Esophagus muscularis mucosa (tissue), 4 donors: Measurements from ENCODE around the gene GSTM5. TPM values are rescaled to one million over a fixed set of nuclear protein-coding genes. Genes with fewer than 3 reads are reported as not detected.
"Not testable (repeated sequence)": the region's sequence is repeated elsewhere in the genome, so short reads cannot be mapped to it uniquely, and the experiment has no call there.

Experiments
- DNase-seq: peaks from one replicate; pipeline ENCODE4 v3.0.0-alpha.2; 2017; ENCODE audit errors: extremely low spot score
- H3K27ac ChIP-seq, 4 donors: fragments of 200-600 bp; sonication (generic); replicated peaks in 1 of 4; 1 replicate in 3 of 4; 2 replicates in 1 of 4; pipeline ENCODE4 v1.5.1; 2016 to 2019; ENCODE audit warnings: mild to moderate bottlenecking in 1 of 4
- H3K27me3 ChIP-seq, 4 donors: fragments of 200-600 bp; sonication (generic); one replicate each; pipeline versions ENCODE4 v1.5.1 to v1.6.0; 2016 to 2019
- H3K36me3 ChIP-seq, 4 donors: fragments of 200-600 bp; sonication (generic); one replicate each; pipeline ENCODE4 v1.5.1; 2016 to 2019
- H3K4me1 ChIP-seq, 4 donors: fragments of 200-600 bp; sonication (generic); one replicate each; pipeline ENCODE4 v1.5.1; 2016 to 2019
- H3K4me3 ChIP-seq, 4 donors: fragments of 200-600 bp; sonication (generic); 1 replicate in 2 of 4; 2 replicates in 2 of 4; pipeline ENCODE4 v1.5.1; 2016 to 2019; ENCODE audit warnings: mild to moderate bottlenecking in 4 of 4, moderate library complexity in 1 of 4
- H3K9me3 ChIP-seq, 4 donors: fragments of 200-600 bp; sonication (generic); 1 replicate in 3 of 4; 2 replicates in 1 of 4; pipeline ENCODE4 v1.5.1; 2016 to 2019
- EP300 ChIP-seq: sonication (generic); formaldehyde crosslinking; IDR thresholded peaks from one replicate; pipeline ENCODE4 v1.6.1; 2017; ENCODE audit warnings: antibody characterized with exemption
- POLR2A ChIP-seq: fragments of 450-650 bp; IDR thresholded peaks from one replicate; pipeline ENCODE4 v1.6.1; 2017; ENCODE audit warnings: antibody characterized with exemption, moderate library complexity, mild to moderate bottlenecking, low read depth
- POLR2AphosphoS5 ChIP-seq, 2 donors: sonication (generic); formaldehyde crosslinking; IDR thresholded peaks; one replicate each; pipeline ENCODE4 v1.6.1; 2017; ENCODE audit warnings: antibody characterized with exemption in 2 of 2
- WGBS: methylation state at CpG from one replicate; pipeline ENCODE4 v1.1.5; 2018; 5-methylcytosine and 5-hydroxymethylcytosine counted together
- intact Hi-C: fragments of 100-400 bp; cut with DNase I; formaldehyde crosslinking; loops from one replicate; pipeline ENCODE4 v1.15.1; 2023
- total RNA-seq, 4 donors: library from RNA; depleted of rRNA; stranded (reverse); fragments of >200 nt; gene quantifications; one replicate each; pipeline versions ENCODE4 v1.1.0 to v1.2.1, GENCODE V29; 2016
- TF ChIP-seq, protein P1 (sequence below), 3 experiments: fragments of 200-600 bp in 2 of 3; fragments of 450-650 bp in 1 of 3; sonication (generic) in 2 of 3; IDR thresholded peaks; one replicate each; pipeline ENCODE4 v1.5.1; 2017 to 2019; ENCODE audit warnings: antibody characterized with exemption in 3 of 3, mild to moderate bottlenecking in 2 of 3, moderate library complexity in 1 of 3

GSTM5 gene
- total RNA-seq, 4 donors from 2014 or later = 4.2 to 7.6 (median 6.0) TPM

DNA sequence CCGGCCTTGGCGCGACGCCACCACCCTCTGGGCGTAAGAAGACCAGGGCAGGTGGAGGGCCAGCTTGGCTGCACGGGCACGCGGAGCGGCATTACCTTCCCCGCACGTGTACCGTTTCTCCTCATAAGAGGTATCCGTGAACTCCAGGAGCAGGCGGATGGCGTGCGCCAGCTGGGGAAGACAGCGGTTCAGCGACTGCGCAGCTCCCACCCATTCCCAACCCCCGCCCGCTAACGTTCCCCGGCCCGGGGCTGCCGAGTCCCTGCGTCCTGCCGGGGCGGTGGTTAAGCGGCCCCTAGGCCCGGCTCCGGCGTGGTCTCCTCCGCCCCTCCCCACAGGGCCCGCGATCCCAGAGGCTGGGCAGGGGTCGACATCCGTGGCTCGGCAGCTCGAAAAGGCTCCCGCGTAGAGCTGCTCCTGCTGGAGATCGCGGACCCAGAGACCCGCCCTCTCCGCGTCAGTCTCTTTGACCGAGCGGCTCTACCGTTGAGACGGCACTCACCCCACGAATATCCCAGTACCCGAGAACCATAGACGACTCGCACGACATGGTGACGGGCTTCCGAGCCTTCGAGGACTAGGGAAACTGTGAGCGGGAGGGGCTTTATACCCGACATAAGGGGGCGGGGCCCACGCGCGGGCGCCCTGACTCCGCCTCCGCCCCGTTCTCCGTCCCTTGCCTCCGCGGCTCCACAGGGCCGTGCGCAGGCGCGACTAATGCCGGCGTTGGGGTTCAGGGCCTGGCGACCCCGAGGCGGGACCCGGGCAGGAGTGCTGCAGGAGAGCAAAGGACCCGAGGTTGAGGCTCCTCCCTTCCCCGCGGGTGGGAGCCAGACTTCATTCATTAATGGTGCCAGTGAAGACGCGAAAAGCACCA lies 27.9 kb downstream of the GSTM5 start:
- intact Hi-C loops = no loop called here
- WGBS = 1% methylated on average over 36 of the region's 86 CpGs

GRCh38 chr1:109740615-109741373 lies 28.7 kb downstream of the GSTM5 start, which contains the start of gene GSTM3:
TSS of gene GSTM3 (minus strand) at chr1:109741038. CDS start at chr1:109740287, 751 bp downstream.
- under 1% methylated on average over 8 of the region's 10 CpGs for WGBS
- DNase-seq = no peak
- Histone ChIP-seq H3K4me3 (peak within 1 kb of the TSS; percentile 74 to 93 (median 86)), H3K27ac (peak within 1 kb of the TSS; percentile 79 to 91 (median 82)), H3K36me3 (peaks cover 6 to 21% (median 13%) of the 10 kb centered on the region in 4 donors), H3K9me3 (no peaks in the 10 kb centered on the region), H3K27me3 (no peaks in the 10 kb centered on the region), H3K4me1 (peaks cover 15 to 19% (median 18%) of the 10 kb centered on the region in 4 donors)
- no peak for TF ChIP-seq EP300
- no peak for TF ChIP-seq POLR2AphosphoS5 (IDR thresholded peaks at IDR 0.05)
- no peak for TF ChIP-seq POLR2A
- TF ChIP-seq, protein P1, sequence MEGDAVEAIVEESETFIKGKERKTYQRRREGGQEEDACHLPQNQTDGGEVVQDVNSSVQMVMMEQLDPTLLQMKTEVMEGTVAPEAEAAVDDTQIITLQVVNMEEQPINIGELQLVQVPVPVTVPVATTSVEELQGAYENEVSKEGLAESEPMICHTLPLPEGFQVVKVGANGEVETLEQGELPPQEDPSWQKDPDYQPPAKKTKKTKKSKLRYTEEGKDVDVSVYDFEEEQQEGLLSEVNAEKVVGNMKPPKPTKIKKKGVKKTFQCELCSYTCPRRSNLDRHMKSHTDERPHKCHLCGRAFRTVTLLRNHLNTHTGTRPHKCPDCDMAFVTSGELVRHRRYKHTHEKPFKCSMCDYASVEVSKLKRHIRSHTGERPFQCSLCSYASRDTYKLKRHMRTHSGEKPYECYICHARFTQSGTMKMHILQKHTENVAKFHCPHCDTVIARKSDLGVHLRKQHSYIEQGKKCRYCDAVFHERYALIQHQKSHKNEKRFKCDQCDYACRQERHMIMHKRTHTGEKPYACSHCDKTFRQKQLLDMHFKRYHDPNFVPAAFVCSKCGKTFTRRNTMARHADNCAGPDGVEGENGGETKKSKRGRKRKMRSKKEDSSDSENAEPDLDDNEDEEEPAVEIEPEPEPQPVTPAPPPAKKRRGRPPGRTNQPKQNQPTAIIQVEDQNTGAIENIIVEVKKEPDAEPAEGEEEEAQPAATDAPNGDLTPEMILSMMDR (IDR thresholded peaks at IDR 0.05) = no peak
- intact Hi-C loops = no loop called here

More for the DNA sequence above, 27.9 kb downstream of the GSTM5 start:
- Histone ChIP-seq H3K4me3 (peak overlapping the region; percentile 74 to 93 (median 86)), H3K4me1 (peaks cover 15 to 19% (median 18%) of the 10 kb centered on the region in 4 donors), H3K27ac (peak overlapping the region; percentile 79 to 91 (median 82)), H3K36me3 (peaks cover 6 to 21% (median 13%) of the 10 kb centered on the region in 4 donors), H3K9me3 (no peaks in the 10 kb centered on the region), H3K27me3 (no peaks in the 10 kb centered on the region)
- TF ChIP-seq, protein P1 (IDR thresholded peaks at IDR 0.05) = no peak
- TF ChIP-seq POLR2AphosphoS5 (IDR thresholded peaks at IDR 0.05) (peak; percentile 87 to 95), EP300 (no peak), POLR2A (peak; percentile 33)
- DNase-seq = peak; percentile 95

- H3K9me3 ChIP-seq, H3K4me3 ChIP-seq, intact Hi-C loops, H3K27ac ChIP-seq, H3K27me3 ChIP-seq, H3K4me1 ChIP-seq, DNase-seq, H3K36me3 ChIP-seq: not testable (repeated sequence)
- WGBS = 95% methylated on average over 4 of the region's 10 CpGs
Measured at GRCh38 chr1:109748311-109748710, 36.3 kb downstream of the GSTM5 start.

DNA sequence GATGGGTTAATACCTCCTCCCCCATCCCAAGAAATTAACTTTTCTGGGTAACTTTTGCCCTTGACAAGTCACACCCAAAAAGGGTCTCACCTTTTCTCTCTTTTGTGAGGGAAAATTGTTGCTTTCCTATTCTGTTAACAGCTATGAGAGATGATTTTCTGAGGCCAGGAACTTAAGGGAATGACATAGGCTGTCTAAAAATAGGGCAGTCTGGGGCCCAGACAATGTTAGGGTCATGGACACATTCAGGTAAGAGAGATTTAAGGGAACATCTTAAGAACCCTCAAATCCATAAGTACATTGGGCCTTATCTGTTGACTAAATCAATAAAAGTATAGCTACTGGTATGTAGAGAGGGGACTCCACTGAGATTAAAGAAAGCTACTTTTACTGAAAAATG lies 37.2 kb downstream of the GSTM5 start:
- Histone ChIP-seq H3K4me1 (no peaks in the 10 kb centered on the region), H3K36me3 (no peaks in the 10 kb centered on the region), H3K27me3 (no peaks in the 10 kb centered on the region), H3K9me3 (no peaks in the 10 kb centered on the region), H3K27ac (no peak overlapping the region), H3K4me3 (no peak overlapping the region)
- TF ChIP-seq, protein P1 (IDR thresholded peaks at IDR 0.05) = no peak
- TF ChIP-seq POLR2AphosphoS5 (IDR thresholded peaks at IDR 0.05) (no peak), EP300 (no peak), POLR2A (no peak)
- DNase-seq = no peak
- intact Hi-C loops = no loop called here

- WGBS = 93% methylated on average over 4 of the region's 11 CpGs
- no peak overlapping the region for H3K27ac ChIP-seq
- DNase-seq = no peak
Measured at GRCh38 chr1:109750241-109750882, 38.3 kb downstream of the GSTM5 start.

More at GRCh38 chr1:109750241-109750882, 38.3 kb downstream of the GSTM5 start:
- intact Hi-C loops = no loop called here
- Histone ChIP-seq H3K36me3 (no peaks in the 10 kb centered on the region), H3K4me1 (no peaks in the 10 kb centered on the region), H3K4me3 (no peak overlapping the region), H3K27me3 (no peaks in the 10 kb centered on the region), H3K9me3 (no peaks in the 10 kb centered on the region)
- TF ChIP-seq POLR2AphosphoS5 (IDR thresholded peaks at IDR 0.05) (no peak), POLR2A (no peak), EP300 (no peak)
- TF ChIP-seq, protein P1 (IDR thresholded peaks at IDR 0.05) = no peak
